ENCODE results near the gene NMNAT2. TPM values are rescaled to one million over a fixed set of nuclear protein-coding genes. Genes with fewer than 3 reads are reported as not detected.

The NMNAT2 gene
- total RNA-seq, 4 donors from 2014 or later = 0.60 to 1.7 (median 0.92) TPM

DNA sequence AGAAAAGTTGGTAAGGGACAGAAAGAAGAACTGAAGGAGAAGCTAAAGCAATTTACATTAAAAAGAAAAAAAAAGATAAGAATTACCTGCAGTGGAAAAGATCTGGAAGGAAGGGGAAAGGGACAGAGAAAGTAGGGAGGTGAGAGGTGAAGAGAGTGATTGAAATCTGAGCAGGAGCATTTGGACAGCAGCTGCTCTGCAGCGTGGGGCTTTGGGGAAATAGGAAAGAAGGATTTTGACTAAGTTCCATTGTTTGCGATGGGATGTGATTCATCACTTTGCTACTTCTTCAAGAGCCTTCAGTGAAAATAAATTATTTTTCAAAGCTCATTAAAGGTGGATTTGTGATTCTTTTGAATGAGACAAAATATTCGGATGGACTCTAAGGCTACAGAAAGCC is 26.1 kb upstream of the NMNAT2 start:
- Histone ChIP-seq H3K9me3 (no peaks in the 10 kb centered on the region), H3K4me1 (no peaks in the 10 kb centered on the region), H3K4me3 (no peak overlapping the region), H3K27ac (no peak overlapping the region), H3K36me3 (no peaks in the 10 kb centered on the region), H3K27me3 (no peaks in the 10 kb centered on the region)
- DNase-seq (ENCODE audit: low spot score in 2 of 2) = no peak
- TF ChIP-seq EP300 (IDR thresholded peaks at IDR 0.05) = no peak
- no peak for TF ChIP-seq POLR2A (IDR thresholded peaks at IDR 0.05)
- TF ChIP-seq, protein P1, sequence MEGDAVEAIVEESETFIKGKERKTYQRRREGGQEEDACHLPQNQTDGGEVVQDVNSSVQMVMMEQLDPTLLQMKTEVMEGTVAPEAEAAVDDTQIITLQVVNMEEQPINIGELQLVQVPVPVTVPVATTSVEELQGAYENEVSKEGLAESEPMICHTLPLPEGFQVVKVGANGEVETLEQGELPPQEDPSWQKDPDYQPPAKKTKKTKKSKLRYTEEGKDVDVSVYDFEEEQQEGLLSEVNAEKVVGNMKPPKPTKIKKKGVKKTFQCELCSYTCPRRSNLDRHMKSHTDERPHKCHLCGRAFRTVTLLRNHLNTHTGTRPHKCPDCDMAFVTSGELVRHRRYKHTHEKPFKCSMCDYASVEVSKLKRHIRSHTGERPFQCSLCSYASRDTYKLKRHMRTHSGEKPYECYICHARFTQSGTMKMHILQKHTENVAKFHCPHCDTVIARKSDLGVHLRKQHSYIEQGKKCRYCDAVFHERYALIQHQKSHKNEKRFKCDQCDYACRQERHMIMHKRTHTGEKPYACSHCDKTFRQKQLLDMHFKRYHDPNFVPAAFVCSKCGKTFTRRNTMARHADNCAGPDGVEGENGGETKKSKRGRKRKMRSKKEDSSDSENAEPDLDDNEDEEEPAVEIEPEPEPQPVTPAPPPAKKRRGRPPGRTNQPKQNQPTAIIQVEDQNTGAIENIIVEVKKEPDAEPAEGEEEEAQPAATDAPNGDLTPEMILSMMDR (IDR thresholded peaks at IDR 0.05) = no peak
- WGBS, 2 donors = 38 to 40% methylated on average over 3 of the region's 3 CpGs

DNA sequence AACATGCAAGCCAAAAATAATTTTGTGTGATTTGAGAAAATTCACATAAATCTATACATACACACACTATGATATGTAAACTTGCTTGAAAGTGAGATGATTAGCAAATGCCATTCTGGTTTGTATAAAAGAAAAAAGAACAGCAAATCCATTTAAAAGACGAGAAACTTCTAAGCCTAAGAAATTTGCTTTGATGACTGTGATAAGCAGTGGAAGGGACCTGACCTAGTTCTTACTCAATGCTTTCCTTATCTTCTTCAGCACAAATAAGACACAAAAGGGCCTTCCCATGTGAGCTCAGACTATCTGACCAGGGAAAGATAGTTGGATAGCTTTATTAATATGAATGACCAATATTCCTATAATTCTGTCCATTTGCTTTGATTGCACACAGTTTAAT is 25.3 kb upstream of the NMNAT2 start:
- H3K27me3 ChIP-seq = no peaks in the 10 kb centered on the region
- no peaks in the 10 kb centered on the region for H3K36me3 ChIP-seq
- H3K4me3 ChIP-seq = no peak overlapping the region
- no peaks in the 10 kb centered on the region for H3K4me1 ChIP-seq
- no peak overlapping the region for H3K27ac ChIP-seq
- WGBS, 2 donors = 48 to 59% methylated on average over 1 of the region's 1 CpG
- H3K9me3 ChIP-seq = no peaks in the 10 kb centered on the region
- no peak for DNase-seq (ENCODE audit: low spot score in 2 of 2)
- TF ChIP-seq EP300 (IDR thresholded peaks at IDR 0.05) = no peak
- no peak for TF ChIP-seq POLR2A (IDR thresholded peaks at IDR 0.05)
- TF ChIP-seq, protein P1 (IDR thresholded peaks at IDR 0.05) = no peak

DNA sequence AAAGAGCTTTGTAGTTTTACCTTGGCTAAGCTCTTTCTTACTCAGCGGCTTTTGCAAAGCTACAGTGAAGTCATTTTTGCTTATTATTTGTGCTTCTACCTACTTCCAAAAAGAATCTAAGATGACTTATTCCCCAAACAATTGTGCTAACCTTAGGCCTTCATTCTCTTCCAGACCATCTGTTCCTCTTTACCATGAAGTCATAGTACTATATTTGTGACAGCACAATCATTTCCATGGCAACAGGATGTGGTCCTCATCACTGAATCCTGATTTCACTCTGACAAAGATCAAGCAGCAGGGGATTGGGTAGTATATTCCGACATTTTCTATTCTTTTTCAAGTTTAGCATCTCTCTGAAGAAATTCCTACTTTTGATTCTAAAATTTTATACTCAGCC is 24.8 kb upstream of the NMNAT2 start:
- H3K27me3 ChIP-seq = no peaks in the 10 kb centered on the region

DNA sequence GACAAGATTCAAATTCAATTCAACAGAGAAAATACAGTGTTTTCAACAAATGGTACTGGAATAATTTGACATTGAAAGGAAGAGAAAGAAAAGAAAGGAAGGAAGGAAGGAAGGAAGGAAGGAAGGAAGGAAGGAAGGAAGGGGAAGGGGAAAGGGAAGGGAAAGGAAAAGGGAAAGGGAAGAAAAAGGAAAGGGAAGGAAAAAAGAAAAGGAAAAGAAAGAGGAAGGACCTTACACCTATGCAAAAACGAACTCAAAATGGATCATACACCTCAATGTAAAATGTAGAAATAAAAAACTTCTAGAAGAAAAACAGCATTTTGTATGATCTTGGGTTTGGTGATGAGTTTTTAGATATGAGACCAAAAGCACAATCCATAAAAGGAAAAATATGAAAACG is 19.9 kb upstream of the NMNAT2 start:
- DNase-seq (ENCODE audit: low spot score in 2 of 2) = no peak
- no peak overlapping the region for H3K27ac ChIP-seq
- H3K4me3 ChIP-seq = no peak overlapping the region
- no peaks in the 10 kb centered on the region for H3K4me1 ChIP-seq
- TF ChIP-seq POLR2A (IDR thresholded peaks at IDR 0.05) = no peak
- TF ChIP-seq, protein P1 (IDR thresholded peaks at IDR 0.05) = no peak
- TF ChIP-seq EP300 (IDR thresholded peaks at IDR 0.05) = no peak
- 86 to 87% methylated on average over 2 of the region's 2 CpGs for WGBS, 2 donors
- H3K9me3 ChIP-seq = no peaks in the 10 kb centered on the region
- no peaks in the 10 kb centered on the region for H3K36me3 ChIP-seq
- H3K27me3 ChIP-seq = no peaks in the 10 kb centered on the region

More for the DNA sequence above, 24.8 kb upstream of the NMNAT2 start:
- no peaks in the 10 kb centered on the region for H3K36me3 ChIP-seq
- no peaks in the 10 kb centered on the region for H3K4me1 ChIP-seq
- H3K9me3 ChIP-seq = no peaks in the 10 kb centered on the region
- TF ChIP-seq, protein P1 (IDR thresholded peaks at IDR 0.05) = no peak
- TF ChIP-seq POLR2A (IDR thresholded peaks at IDR 0.05) = no peak
- no peak for TF ChIP-seq EP300 (IDR thresholded peaks at IDR 0.05)
- no peak for DNase-seq (ENCODE audit: low spot score in 2 of 2)
- no peak overlapping the region for H3K4me3 ChIP-seq
- H3K27ac ChIP-seq = no peak overlapping the region
- 90% methylated on average over 2 of the region's 2 CpGs for WGBS, 2 donors

DNA sequence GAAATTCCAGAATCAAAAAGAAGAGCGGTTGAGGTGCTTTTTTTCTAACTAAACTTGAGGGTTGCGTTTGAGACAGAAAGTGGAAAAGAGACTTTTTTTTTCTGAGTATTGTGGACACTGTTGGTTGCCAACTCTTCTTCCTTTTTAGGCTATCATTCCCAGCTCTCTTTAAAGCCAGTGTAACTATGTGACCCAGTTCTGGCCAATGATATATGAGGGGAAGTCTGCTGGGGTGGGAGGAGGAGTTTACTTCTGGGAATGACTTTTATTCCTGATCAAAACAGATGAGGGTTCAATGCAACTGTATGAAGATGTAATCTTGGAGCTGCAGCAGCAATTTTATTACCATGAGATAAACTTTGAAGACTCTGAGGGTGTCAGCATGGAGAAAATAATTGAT is 17.3 kb upstream of the NMNAT2 start:
- no peak for DNase-seq (ENCODE audit: low spot score in 2 of 2)
- no peaks in the 10 kb centered on the region for H3K4me1 ChIP-seq
- H3K27ac ChIP-seq = no peak overlapping the region
- H3K9me3 ChIP-seq = no peaks in the 10 kb centered on the region
- H3K4me3 ChIP-seq = no peak overlapping the region
- TF ChIP-seq EP300 (IDR thresholded peaks at IDR 0.05) = no peak
- TF ChIP-seq POLR2A (IDR thresholded peaks at IDR 0.05) = no peak
- TF ChIP-seq, protein P1 (IDR thresholded peaks at IDR 0.05) = no peak
- H3K27me3 ChIP-seq = no peaks in the 10 kb centered on the region
- 69 to 73% methylated on average over 2 of the region's 2 CpGs for WGBS, 2 donors
- H3K36me3 ChIP-seq = no peaks in the 10 kb centered on the region
